ENCODE data around the gene CDYL2.
"Not testable (repeated sequence)": the region's sequence is repeated elsewhere in the genome, so short reads cannot be mapped to it uniquely, and the experiment has no call there.

CDYL2 gene

DNA sequence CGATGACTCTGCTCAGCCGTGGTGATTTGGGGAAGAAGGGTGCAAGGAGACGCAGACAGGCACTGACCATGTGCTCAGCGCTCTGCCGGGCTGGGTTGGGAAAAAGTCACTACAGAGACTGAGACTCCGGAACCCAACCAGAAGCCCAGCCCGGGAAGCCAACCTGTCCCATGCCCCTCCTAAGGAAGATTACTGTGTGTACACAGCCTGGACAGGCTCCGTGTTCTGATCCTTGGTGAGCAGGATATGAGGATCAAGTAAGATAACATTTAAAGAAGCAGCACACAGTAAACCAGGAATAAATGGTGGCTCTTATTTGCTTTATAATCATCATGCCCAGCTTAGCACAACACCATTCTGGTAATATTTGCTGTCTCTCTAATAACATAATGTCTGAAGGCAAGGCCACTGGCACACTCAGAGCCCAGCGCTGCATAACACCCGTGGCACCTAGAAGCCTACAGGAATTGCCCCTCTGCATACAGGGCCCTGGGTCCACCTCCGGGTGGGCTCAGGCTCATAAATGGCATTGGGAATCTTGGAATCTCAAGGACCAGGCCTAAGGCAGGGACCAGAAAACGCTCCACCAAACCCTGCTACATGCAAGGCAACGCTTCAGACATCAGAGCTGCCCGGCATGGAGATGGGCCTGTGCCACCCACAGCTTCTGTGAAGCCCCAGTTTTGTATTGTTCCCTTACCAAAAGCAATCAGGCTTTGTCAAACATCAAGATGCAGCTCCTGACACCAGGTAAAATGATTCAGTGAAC lies 150.1 kb downstream of the CDYL2 start:
- TF ChIP-seq, protein P1, sequence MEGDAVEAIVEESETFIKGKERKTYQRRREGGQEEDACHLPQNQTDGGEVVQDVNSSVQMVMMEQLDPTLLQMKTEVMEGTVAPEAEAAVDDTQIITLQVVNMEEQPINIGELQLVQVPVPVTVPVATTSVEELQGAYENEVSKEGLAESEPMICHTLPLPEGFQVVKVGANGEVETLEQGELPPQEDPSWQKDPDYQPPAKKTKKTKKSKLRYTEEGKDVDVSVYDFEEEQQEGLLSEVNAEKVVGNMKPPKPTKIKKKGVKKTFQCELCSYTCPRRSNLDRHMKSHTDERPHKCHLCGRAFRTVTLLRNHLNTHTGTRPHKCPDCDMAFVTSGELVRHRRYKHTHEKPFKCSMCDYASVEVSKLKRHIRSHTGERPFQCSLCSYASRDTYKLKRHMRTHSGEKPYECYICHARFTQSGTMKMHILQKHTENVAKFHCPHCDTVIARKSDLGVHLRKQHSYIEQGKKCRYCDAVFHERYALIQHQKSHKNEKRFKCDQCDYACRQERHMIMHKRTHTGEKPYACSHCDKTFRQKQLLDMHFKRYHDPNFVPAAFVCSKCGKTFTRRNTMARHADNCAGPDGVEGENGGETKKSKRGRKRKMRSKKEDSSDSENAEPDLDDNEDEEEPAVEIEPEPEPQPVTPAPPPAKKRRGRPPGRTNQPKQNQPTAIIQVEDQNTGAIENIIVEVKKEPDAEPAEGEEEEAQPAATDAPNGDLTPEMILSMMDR (IDR thresholded peaks at IDR 0.05; ENCODE audit: insufficient read depth, low read depth, low read length, missing control alignments): no peak
- H3K4me3 ChIP-seq (ENCODE audit: low read length): no peak overlapping the region
- no peak for DNase-seq (ENCODE audit: low read depth)

GRCh38 chr16:80652441-80652840 lies 152.0 kb downstream of the CDYL2 start:
- no peak for DNase-seq (ENCODE audit: low read depth)
- TF ChIP-seq, protein P1 (IDR thresholded peaks at IDR 0.05; ENCODE audit: insufficient read depth, low read depth, low read length, missing control alignments): no peak
- H3K4me3 ChIP-seq (ENCODE audit: low read length): no peak overlapping the region

- not testable (repeated sequence) for DNase-seq (ENCODE audit: low read depth); H3K4me3 ChIP-seq (ENCODE audit: low read length)
Observed at GRCh38 chr16:80650281-80650680, 154.1 kb downstream of the CDYL2 start.

- H3K4me3 ChIP-seq (ENCODE audit: low read length): no peak overlapping the region
- TF ChIP-seq, protein P1 (IDR thresholded peaks at IDR 0.05; ENCODE audit: insufficient read depth, low read depth, low read length, missing control alignments): no peak
- no peak for DNase-seq (ENCODE audit: low read depth)
Observed at GRCh38 chr16:80640316-80640715, 164.1 kb downstream of the CDYL2 start.

DNA sequence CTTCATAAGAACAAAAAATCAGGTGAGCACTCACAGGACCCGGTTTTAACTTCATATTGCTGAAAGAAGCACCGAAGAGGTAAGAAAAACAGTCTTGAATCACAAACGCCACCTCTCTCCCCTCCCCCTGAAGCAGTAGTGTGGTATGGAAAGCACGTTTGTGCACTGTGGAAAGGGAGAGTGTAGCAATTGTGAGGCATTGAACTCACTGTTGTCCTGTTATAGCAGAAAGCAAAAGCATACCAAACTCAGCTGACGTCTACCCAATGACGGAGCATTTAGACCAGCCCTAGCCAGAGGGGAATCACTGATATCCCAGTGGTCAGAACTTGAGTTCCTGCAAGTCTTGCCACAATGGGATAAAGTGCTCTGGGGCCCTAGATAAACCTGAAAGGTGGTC lies 164.8 kb downstream of the CDYL2 start:
- DNase-seq (ENCODE audit: low read depth): no peak
- H3K4me3 ChIP-seq (ENCODE audit: low read length): no peak overlapping the region
- TF ChIP-seq, protein P1 (IDR thresholded peaks at IDR 0.05; ENCODE audit: insufficient read depth, low read depth, low read length, missing control alignments): no peak

DNA sequence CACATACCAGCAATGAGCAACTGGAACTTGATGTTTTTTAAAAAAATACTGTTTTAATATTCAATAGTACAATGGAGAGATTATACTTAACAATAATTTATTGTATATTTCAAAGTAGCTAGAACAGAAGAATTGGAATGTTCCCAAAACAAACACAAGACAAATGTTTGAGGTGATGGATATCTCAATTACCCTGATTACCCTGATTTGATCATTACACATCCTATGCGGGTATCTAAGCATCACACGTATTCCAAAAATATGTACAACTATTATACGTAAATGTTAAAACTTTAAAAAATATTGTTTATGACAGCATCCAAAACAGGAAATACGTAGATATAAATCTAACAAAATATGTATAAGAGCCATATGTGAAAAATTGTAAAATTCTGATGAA lies 166.8 kb downstream of the CDYL2 start:
- DNase-seq (ENCODE audit: low read depth): no peak
- no peak overlapping the region for H3K4me3 ChIP-seq (ENCODE audit: low read length)
- TF ChIP-seq, protein P1 (IDR thresholded peaks at IDR 0.05; ENCODE audit: insufficient read depth, low read depth, low read length, missing control alignments): no peak

- no peak for DNase-seq (ENCODE audit: low read depth)
- no peak overlapping the region for H3K4me3 ChIP-seq (ENCODE audit: low read length)
- TF ChIP-seq, protein P1 (IDR thresholded peaks at IDR 0.05; ENCODE audit: insufficient read depth, low read depth, low read length, missing control alignments): no peak
Observed at GRCh38 chr16:80631581-80631980, 172.8 kb downstream of the CDYL2 start.
